Keratinocyte (primary cell): ENCODE measurements around the gene ZNF385A. TPM values are rescaled to one million over a fixed set of nuclear protein-coding genes. Genes with fewer than 3 reads are reported as not detected.
"Not testable (repeated sequence)": the region's sequence is repeated elsewhere in the genome, so short reads cannot be mapped to it uniquely, and the experiment has no call there.

Source experiments
- DNase-seq: peaks from one replicate; pipeline ENCODE4 v3.0.0-alpha.2; 2011; ENCODE audit warnings: low read depth, missing footprints, low spot score
- FAIRE-seq: peaks from 2 replicates; lab custom pipeline; 2011; peaks lifted over from hg19 to GRCh38; lab: Jason Lieb, UNC
- H2AFZ ChIP-seq: 2 replicates; pipeline ENCODE4 v1.6.0; 2012; ENCODE audit warnings: low read length, control low read depth, inconsistent platforms; ENCODE audit not compliant: control insufficient read depth
- H3K27ac ChIP-seq: 2 replicates; pipeline ENCODE4 v1.5.1; 2011; ENCODE audit warnings: low read length; ENCODE audit not compliant: control insufficient read depth, insufficient read depth
- H3K27me3 ChIP-seq: 3 replicates; pipeline ENCODE4 v1.6.0; 2011; ENCODE audit warnings: low read length; ENCODE audit not compliant: control insufficient read depth, insufficient read depth; ENCODE audit errors: extremely low read depth
- H3K36me3 ChIP-seq, 2 experiments: 2 replicates in 1 of 2; 3 replicates in 1 of 2; pipeline ENCODE4 v1.5.1; 2011; ENCODE audit warnings: low read length in 2 of 2, mild to moderate bottlenecking in 1 of 2; ENCODE audit not compliant: control insufficient read depth in 2 of 2, insufficient read depth in 2 of 2; ENCODE audit errors: extremely low read depth in 1 of 2
- H3K4me1 ChIP-seq: 3 replicates; pipeline ENCODE4 v1.5.1; 2011; ENCODE audit warnings: low read length; ENCODE audit not compliant: control insufficient read depth, insufficient read depth; ENCODE audit errors: extremely low read depth
- H3K4me2 ChIP-seq: 3 replicates; pipeline ENCODE4 v1.6.0; 2011; ENCODE audit warnings: low read depth, low read length; ENCODE audit not compliant: control insufficient read depth, insufficient read depth; ENCODE audit errors: extremely low read depth
- H3K4me3 ChIP-seq, 3 experiments: fragments of 200-600 bp in 1 of 3; sonication (generic) in 1 of 3; 2 replicates in 2 of 3; 3 replicates in 1 of 3; pipeline ENCODE4 v1.5.1; 2011 to 2016; ENCODE audit warnings: low read length in 3 of 3, mild to moderate bottlenecking in 3 of 3, control low read depth in 2 of 3, inconsistent platforms in 1 of 3, low read depth in 1 of 3, mixed read lengths in 1 of 3, mixed run types in 1 of 3, moderate library complexity in 1 of 3; ENCODE audit not compliant: control insufficient read depth in 2 of 3, insufficient read depth in 2 of 3; ENCODE audit errors: extremely low read depth in 1 of 3
- H3K79me2 ChIP-seq: 2 replicates; pipeline ENCODE4 v1.6.0; 2012; ENCODE audit warnings: low read length; ENCODE audit not compliant: control insufficient read depth, insufficient read depth
- H3K9ac ChIP-seq: 3 replicates; pipeline ENCODE4 v1.6.0; 2011; ENCODE audit warnings: low read length; ENCODE audit not compliant: control insufficient read depth, insufficient read depth; ENCODE audit errors: extremely low read depth
- H3K9me1 ChIP-seq: 3 replicates; pipeline ENCODE4 v1.6.0; 2011; ENCODE audit warnings: low read length; ENCODE audit not compliant: control insufficient read depth, insufficient read depth; ENCODE audit errors: extremely low read depth
- H3K9me3 ChIP-seq: 2 replicates; pipeline ENCODE4 v1.5.1; 2012; ENCODE audit warnings: low read depth, low read length; ENCODE audit not compliant: control insufficient read depth
- H4K20me1 ChIP-seq: 3 replicates; pipeline ENCODE4 v1.6.0; 2011; ENCODE audit warnings: low read length; ENCODE audit not compliant: control insufficient read depth, insufficient read depth; ENCODE audit errors: extremely low read depth
- CTCF ChIP-seq, 3 experiments: IDR thresholded peaks in 1 of 3; conservative IDR thresholded peaks in 1 of 3; optimal IDR thresholded peaks in 1 of 3; 2 replicates in 2 of 3; 3 replicates in 1 of 3; pipeline versions ENCODE3 to v1.5.1; 2011; ENCODE audit warnings: low read length in 3 of 3, mild to moderate bottlenecking in 3 of 3, moderate library complexity in 2 of 3, control low read depth in 1 of 3, inconsistent platforms in 1 of 3; ENCODE audit not compliant: insufficient read depth in 2 of 3; ENCODE audit errors: extremely low read depth in 1 of 3
- EZH2 ChIP-seq: IDR thresholded peaks from one replicate; pipeline ENCODE4 v1.6.1; 2012; ENCODE audit warnings: inconsistent platforms, mild to moderate bottlenecking, low read length, moderate library complexity
- dilution Hi-C: fragments of 300-500 bp; cut with MboI; formaldehyde crosslinking; loops from one replicate; pipeline ENCODE4 v1.7.0; 2020; ENCODE audit warnings: low sequenced_read_pairs; ENCODE audit not compliant: extremely low pct_ligation_motif_present
- polyA plus RNA-seq, 5 experiments: library from polyadenylated mRNA; depleted of rRNA in 3 of 5; stranded (reverse) in 3 of 5; stranded (forward) in 1 of 5; unstranded in 1 of 5; fragments of >200 nt; gene quantifications; 1 replicate in 1 of 5; 2 replicates in 3 of 5; 3 replicates in 1 of 5; pipeline versions ENCODE4 v1.2.1 to v1.2.3, GENCODE V29; 2011 to 2012; ENCODE audit warnings: missing spikeins in 2 of 5, low read depth in 1 of 5, low replicate concordance in 1 of 5

Gene ZNF385A
- polyA plus RNA-seq, 1 donor (not counting 4 experiments of a cell fraction or from before 2014, with no cell fraction given), result 11.4 TPM

DNA sequence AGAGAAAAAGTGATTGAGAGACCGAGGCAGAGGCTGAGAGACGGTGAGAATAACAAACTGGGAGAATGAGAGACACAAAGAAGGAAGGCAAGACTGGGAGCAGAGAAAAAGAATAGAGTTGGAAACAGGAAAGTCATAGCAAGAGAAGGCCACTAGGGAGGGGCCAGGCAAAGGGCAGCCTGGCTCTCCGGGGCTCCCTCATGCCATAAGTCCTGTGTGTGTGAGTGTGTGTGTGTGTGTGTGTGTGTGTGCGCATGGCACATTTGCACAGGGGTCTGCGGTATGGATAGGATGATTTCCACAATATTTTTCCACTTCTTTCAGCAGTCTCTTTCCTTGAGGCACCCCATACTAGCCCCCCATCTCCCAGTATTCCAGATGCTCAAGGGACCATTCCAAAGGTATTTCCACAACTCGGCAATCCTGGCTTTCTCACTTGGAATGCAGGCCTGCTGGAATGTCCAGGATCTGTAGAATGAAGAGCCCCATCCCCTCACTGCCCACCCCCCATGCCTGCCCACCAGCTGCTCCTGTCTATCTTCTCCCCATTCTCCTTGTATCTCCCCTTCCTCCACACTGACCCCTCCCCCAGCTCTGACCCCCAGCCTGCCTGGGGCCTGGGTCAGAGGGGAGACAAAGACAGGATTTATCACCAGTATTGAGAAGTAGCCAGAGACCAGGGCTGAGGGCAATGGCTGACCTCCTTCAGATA, 29.3 kb downstream of the ZNF385A start:
- no peak overlapping the region for H3K4me3 ChIP-seq
- no peak overlapping the region for H3K27ac ChIP-seq
- no peak overlapping the region for H2AFZ ChIP-seq
- dilution Hi-C loops, result no loop called here
- H3K36me3 ChIP-seq, result peaks cover 6 to 12% of the 10 kb centered on the region in 2 experiments
- no peak for DNase-seq
- no peak overlapping the region for H3K9ac ChIP-seq
- TF ChIP-seq CTCF (optimal IDR thresholded peaks at IDR 0.05 in 1 of 3, IDR thresholded peaks at IDR 0.05 in 1 of 3, conservative IDR thresholded peaks at IDR 0.05 in 1 of 3; ENCODE audit: extremely low read depth in 1 of 3, insufficient read depth in 2 of 3, low read length in 3 of 3) (peak in 1 of 3 experiments; percentile 13), EZH2 (no peak)
- H3K9me3 ChIP-seq, result no peaks in the 10 kb centered on the region
- no peaks in the 10 kb centered on the region for H4K20me1 ChIP-seq
- no peak overlapping the region for H3K4me2 ChIP-seq
- no peaks in the 10 kb centered on the region for H3K9me1 ChIP-seq
- FAIRE-seq, result no peak
- H3K79me2 ChIP-seq, result no peaks in the 10 kb centered on the region
- no peaks in the 10 kb centered on the region for H3K27me3 ChIP-seq
- H3K4me1 ChIP-seq, result peaks cover 19% of the 10 kb centered on the region

DNA sequence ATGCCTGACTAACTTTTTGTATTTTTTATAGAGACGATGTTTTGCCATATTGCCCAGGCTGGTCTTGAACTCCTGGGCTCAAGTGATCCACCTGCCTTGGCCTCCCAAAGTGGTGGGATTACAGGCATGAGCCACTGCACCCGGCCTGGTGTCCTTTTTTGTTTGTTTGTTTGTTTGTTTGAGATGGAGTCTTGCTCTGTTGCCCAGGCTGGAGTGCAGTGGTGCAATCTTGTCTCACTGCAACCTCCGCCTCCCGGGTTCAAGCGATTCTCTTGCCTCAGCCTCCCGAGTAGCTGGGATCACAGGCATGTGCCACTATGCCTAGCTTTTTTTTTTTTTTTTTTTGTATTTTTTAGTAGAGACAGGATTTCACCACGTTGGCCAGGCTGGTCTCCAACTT, 30.3 kb downstream of the ZNF385A start:
- H4K20me1 ChIP-seq, H3K79me2 ChIP-seq, FAIRE-seq, H3K27me3 ChIP-seq, DNase-seq, H3K9me1 ChIP-seq, dilution Hi-C loops, H3K4me3 ChIP-seq, H2AFZ ChIP-seq, H3K4me2 ChIP-seq, H3K9ac ChIP-seq, H3K9me3 ChIP-seq, H3K27ac ChIP-seq: not testable (repeated sequence)
- Histone ChIP-seq H3K36me3 (peaks cover 7 to 15% of the 10 kb centered on the region in 2 experiments), H3K4me1 (peaks cover 11% of the 10 kb centered on the region)
